Cortex of kidney (tissue), 1 donor: ENCODE results near the gene XPC.

Source experiments
- DNase-seq: peaks from one replicate; lab custom pipeline; 2025; lab: John Stamatoyannopoulos, UW

Gene XPC

GRCh38 chr3:14208168-14208567 lies 29.8 kb upstream of the XPC start:
- no peak for DNase-seq

GRCh38 chr3:14206548-14207177 lies 28.3 kb upstream of the XPC start:
- DNase-seq: no peak

GRCh38 chr3:14204515-14205284 lies 26.3 kb upstream of the XPC start:
- DNase-seq: no peak

- no peak for DNase-seq
Observed at GRCh38 chr3:14203521-14204079, 25.2 kb upstream of the XPC start.

- DNase-seq: no peak
Observed at GRCh38 chr3:14202874-14203520, 24.6 kb upstream of the XPC start.

- no peak for DNase-seq
Observed at GRCh38 chr3:14201940-14202684, 23.7 kb upstream of the XPC start.

- DNase-seq: no peak
Observed at GRCh38 chr3:14200841-14201240, 22.4 kb upstream of the XPC start.

- no peak for DNase-seq
Observed at GRCh38 chr3:14200276-14200675, 21.9 kb upstream of the XPC start.

- no peak for DNase-seq
Observed at GRCh38 chr3:14199641-14200040, 21.2 kb upstream of the XPC start.

GRCh38 chr3:14194865-14195264 lies 16.5 kb upstream of the XPC start:
- DNase-seq: no peak

- DNase-seq: no peak
Observed at GRCh38 chr3:14188041-14188754, 9.8 kb upstream of the XPC start.

GRCh38 chr3:14186854-14187458 lies 8.6 kb upstream of the XPC start:
- DNase-seq: no peak

- DNase-seq: no peak
Observed at GRCh38 chr3:14183015-14183577, 4.7 kb upstream of the XPC start.

- no peak for DNase-seq
Observed at GRCh38 chr3:14181253-14181652, 2.9 kb upstream of the XPC start.

GRCh38 chr3:14179795-14180194 lies 1.4 kb upstream of the XPC start:
- DNase-seq: no peak

- DNase-seq: no peak
Observed at GRCh38 chr3:14179114-14179465, 689 bp upstream of the XPC start.

GRCh38 chr3:14177580-14178246 lies 688 bp downstream of the XPC start:
- no peak for DNase-seq

- DNase-seq: no peak
Observed at GRCh38 chr3:14175383-14176037, 2.9 kb downstream of the XPC start.

- no peak for DNase-seq
Observed at GRCh38 chr3:14174483-14174882, 3.9 kb downstream of the XPC start.

GRCh38 chr3:14172496-14172895 lies 5.9 kb downstream of the XPC start:
- DNase-seq: no peak
